PC-9 (cell line): Measurements from ENCODE around the gene TEP1. TPM values are rescaled to one million over a fixed set of nuclear protein-coding genes. Genes with fewer than 3 reads are reported as not detected.
"Not testable (repeated sequence)": the region's sequence is repeated elsewhere in the genome, so short reads cannot be mapped to it uniquely, and the experiment has no call there.

Source experiments
- BruUV-seq: library from RNA; stranded (reverse); fragments of 400-500 nt; replicated peaks from 2 replicates; lab custom pipeline; 2021; lab: Mats Ljungman, UMichigan
- CTCF ChIA-PET: fragments of 300-600 bp; sonication (Branson Sonifier 250); formaldehyde crosslinking; loops from one replicate; lab custom pipeline; 2022; ENCODE audit warnings: antibody characterized with exemption; lab: Charles Lee
- POLR2A ChIA-PET: fragments of 300-600 bp; sonication (Branson Sonifier 250); formaldehyde crosslinking; loops from one replicate; lab custom pipeline; 2022; ENCODE audit warnings: antibody characterized with exemption; ENCODE audit not compliant: unreplicated experiment; lab: Charles Lee
- DNase-seq, 2 experiments: peaks; one replicate each; pipeline versions ENCODE4 v3.0.0 to v3.0.0-alpha.2; 2015 to 2022; ENCODE audit warnings: mixed read lengths in 1 of 2
- H2AFZ ChIP-seq: fragments of 200-600 bp; sonication (generic); 2 replicates; pipeline ENCODE4 v1.8.1; 2017; ENCODE audit warnings: antibody characterized with exemption
- H3F3A ChIP-seq: fragments of 200-600 bp; sonication (generic); 2 replicates; pipeline ENCODE4 v1.8.1; 2017; ENCODE audit warnings: antibody characterized with exemption, mild to moderate bottlenecking, low read depth; ENCODE audit not compliant: insufficient read depth
- H3K27ac ChIP-seq: fragments of 200-600 bp; sonication (generic); 2 replicates; pipeline ENCODE4 v1.6.1; 2016; ENCODE audit warnings: mixed run types
- H3K27me3 ChIP-seq: fragments of 200-600 bp; sonication (generic); 2 replicates; pipeline ENCODE4 v1.6.1; 2016; ENCODE audit warnings: low read depth, mixed run types; ENCODE audit not compliant: insufficient read depth
- H3K36me3 ChIP-seq: fragments of 200-600 bp; sonication (generic); 2 replicates; pipeline ENCODE4 v1.6.1; 2016; ENCODE audit warnings: low read depth, mixed run types
- H3K4me1 ChIP-seq: fragments of 200-600 bp; sonication (generic); replicated peaks from 2 replicates; pipeline ENCODE4 v1.6.1; 2016; ENCODE audit warnings: mixed run types; ENCODE audit not compliant: insufficient read depth
- H3K4me2 ChIP-seq: fragments of 200-600 bp; sonication (generic); 2 replicates; pipeline ENCODE4 v1.6.1; 2017; ENCODE audit warnings: mixed run types
- H3K4me3 ChIP-seq: fragments of 200-600 bp; sonication (generic); 2 replicates; pipeline ENCODE4 v1.6.1; 2016; ENCODE audit warnings: mixed run types
- H3K79me2 ChIP-seq: fragments of 200-600 bp; sonication (generic); 2 replicates; pipeline ENCODE4 v1.6.1; 2017; ENCODE audit warnings: low read depth, mixed run types
- H3K9me2 ChIP-seq: fragments of 200-600 bp; sonication (generic); 2 replicates; pipeline ENCODE4 v1.8.1; 2017; ENCODE audit warnings: mild to moderate bottlenecking; ENCODE audit not compliant: insufficient read depth
- H3K9me3 ChIP-seq: fragments of 200-600 bp; sonication (generic); 2 replicates; pipeline ENCODE4 v1.8.1; 2016; ENCODE audit warnings: low read depth; ENCODE audit not compliant: insufficient read depth
- H4K20me1 ChIP-seq: fragments of 200-600 bp; sonication (generic); 2 replicates; pipeline ENCODE4 v1.8.1; 2017; ENCODE audit not compliant: insufficient read depth
- EZH2 ChIP-seq: fragments of 200-600 bp; sonication (generic); IDR thresholded peaks from 2 replicates; pipeline ENCODE4 v1.8.0; 2017; ENCODE audit warnings: antibody characterized with exemption, low read depth
- intact Hi-C: fragments of 100-400 bp; cut with micrococcal nuclease; formaldehyde crosslinking; loops from one replicate; pipeline ENCODE4 v1.10.0; 2022; ENCODE audit not compliant: unreplicated experiment
- total RNA-seq: library from RNA; stranded (reverse); gene quantifications from 2 replicates; pipeline ENCODE4 v1.2.3, GENCODE V29; 2021
- TF ChIP-seq, protein P1 (sequence below): fragments of 200-600 bp; sonication (generic); conservative IDR thresholded peaks from 2 replicates; pipeline ENCODE4 v1.6.1; 2017; ENCODE audit warnings: mixed run types, antibody characterized with exemption, mild to moderate bottlenecking, moderate library complexity

TEP1 gene
- total RNA-seq, 1 experiment from 2014 or later = 20.4 TPM

DNA sequence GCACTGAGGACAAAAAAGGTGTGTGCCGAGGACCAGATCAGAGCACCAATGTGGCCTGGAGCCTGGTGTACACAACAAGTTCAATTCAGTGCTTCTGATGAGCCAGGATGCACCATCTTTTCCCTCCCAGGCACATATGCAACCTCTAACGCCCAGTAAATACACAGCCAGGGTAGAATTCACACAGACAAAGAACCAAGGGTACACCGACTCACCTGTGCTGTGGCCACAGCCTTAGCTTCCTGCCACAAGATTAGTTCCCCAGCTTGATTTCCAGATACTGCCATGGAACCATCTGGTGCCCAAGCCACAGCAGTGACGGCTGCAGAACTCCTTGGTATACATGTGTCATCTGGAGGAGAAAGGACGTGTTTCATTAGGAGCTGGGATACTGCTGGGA, 40.5 kb downstream of the TEP1 start:
- CTCF ChIA-PET = no interaction called here
- no peaks in the 10 kb centered on the region for H3F3A ChIP-seq
- intact Hi-C loops = no loop called here
- H4K20me1 ChIP-seq = no peaks in the 10 kb centered on the region
- no peak for DNase-seq
- H3K4me3 ChIP-seq = no peak overlapping the region
- no peaks in the 10 kb centered on the region for H3K79me2 ChIP-seq
- no peak overlapping the region for H3K27ac ChIP-seq
- no peaks in the 10 kb centered on the region for H3K9me2 ChIP-seq
- no peak for TF ChIP-seq EZH2
- TF ChIP-seq, protein P1, sequence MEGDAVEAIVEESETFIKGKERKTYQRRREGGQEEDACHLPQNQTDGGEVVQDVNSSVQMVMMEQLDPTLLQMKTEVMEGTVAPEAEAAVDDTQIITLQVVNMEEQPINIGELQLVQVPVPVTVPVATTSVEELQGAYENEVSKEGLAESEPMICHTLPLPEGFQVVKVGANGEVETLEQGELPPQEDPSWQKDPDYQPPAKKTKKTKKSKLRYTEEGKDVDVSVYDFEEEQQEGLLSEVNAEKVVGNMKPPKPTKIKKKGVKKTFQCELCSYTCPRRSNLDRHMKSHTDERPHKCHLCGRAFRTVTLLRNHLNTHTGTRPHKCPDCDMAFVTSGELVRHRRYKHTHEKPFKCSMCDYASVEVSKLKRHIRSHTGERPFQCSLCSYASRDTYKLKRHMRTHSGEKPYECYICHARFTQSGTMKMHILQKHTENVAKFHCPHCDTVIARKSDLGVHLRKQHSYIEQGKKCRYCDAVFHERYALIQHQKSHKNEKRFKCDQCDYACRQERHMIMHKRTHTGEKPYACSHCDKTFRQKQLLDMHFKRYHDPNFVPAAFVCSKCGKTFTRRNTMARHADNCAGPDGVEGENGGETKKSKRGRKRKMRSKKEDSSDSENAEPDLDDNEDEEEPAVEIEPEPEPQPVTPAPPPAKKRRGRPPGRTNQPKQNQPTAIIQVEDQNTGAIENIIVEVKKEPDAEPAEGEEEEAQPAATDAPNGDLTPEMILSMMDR = no peak
- no peak overlapping the region for H3K4me2 ChIP-seq
- POLR2A ChIA-PET = no interaction called here
- no TSS peak for BruUV-seq
- H3K4me1 ChIP-seq = no peaks in the 10 kb centered on the region
- H3K36me3 ChIP-seq = no peaks in the 10 kb centered on the region
- H2AFZ ChIP-seq = no peak overlapping the region
- no peaks in the 10 kb centered on the region for H3K9me3 ChIP-seq
- H3K27me3 ChIP-seq = no peaks in the 10 kb centered on the region

DNA sequence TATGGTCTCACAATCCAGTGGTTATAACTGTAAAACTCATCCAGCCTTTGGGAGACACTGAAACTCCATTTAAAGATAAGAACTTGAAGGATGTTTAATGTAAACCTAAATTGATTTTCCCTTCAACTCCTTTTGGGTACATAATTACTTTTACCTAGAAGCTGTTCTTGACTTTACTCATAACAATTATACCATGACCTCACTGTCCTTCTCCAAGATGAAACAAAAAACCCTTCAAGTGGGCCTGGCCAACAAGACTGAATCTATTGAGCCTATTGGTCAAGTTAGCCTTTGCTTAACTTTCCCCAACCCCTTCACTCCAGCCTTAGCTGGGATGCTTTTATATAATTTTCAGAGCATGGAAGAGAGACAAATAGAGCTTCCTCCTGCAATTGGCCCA, 47.4 kb downstream of the TEP1 start:
- Histone ChIP-seq H3K4me3 (no peak overlapping the region), H3K4me2 (no peak overlapping the region), H3K27ac (no peak overlapping the region), H3K36me3 (no peaks in the 10 kb centered on the region), H3K9me2 (no peaks in the 10 kb centered on the region), H2AFZ (no peak overlapping the region), H4K20me1 (no peaks in the 10 kb centered on the region), H3F3A (no peaks in the 10 kb centered on the region), H3K27me3 (no peaks in the 10 kb centered on the region), H3K79me2 (no peaks in the 10 kb centered on the region), H3K9me3 (no peaks in the 10 kb centered on the region), H3K4me1 (no peaks in the 10 kb centered on the region)
- DNase-seq = no peak
- CTCF ChIA-PET = no interaction called here
- TF ChIP-seq, protein P1 = no peak
- no peak for TF ChIP-seq EZH2
- POLR2A ChIA-PET = no interaction called here
- BruUV-seq = no TSS peak
- intact Hi-C loops = no loop called here

DNA sequence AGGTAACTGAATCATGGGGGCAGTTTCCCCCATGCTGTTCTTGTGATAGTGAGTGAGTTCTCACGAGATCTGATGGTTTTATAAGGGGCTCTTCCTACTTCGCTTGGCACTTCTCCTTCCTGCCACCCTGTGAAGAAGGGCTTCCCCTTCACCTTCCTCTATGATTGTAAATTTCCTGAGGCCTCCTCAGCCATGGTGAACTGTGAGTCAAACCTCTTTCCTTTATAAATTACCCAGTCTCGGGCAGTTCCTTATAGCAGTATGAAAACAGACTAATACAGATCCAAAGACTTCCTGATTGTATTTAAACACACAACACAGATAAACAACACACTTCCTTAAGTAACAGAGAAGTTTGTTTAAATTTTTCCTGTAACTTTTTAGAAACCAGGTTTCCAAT, 54.8 kb downstream of the TEP1 start:
- H3K9me2 ChIP-seq, H3K4me2 ChIP-seq, H3K4me3 ChIP-seq, BruUV-seq, CTCF ChIA-PET, H3K27me3 ChIP-seq, H3K36me3 ChIP-seq, H2AFZ ChIP-seq, H3K79me2 ChIP-seq, H3K9me3 ChIP-seq, DNase-seq, H3K4me1 ChIP-seq, intact Hi-C loops, H3K27ac ChIP-seq, H4K20me1 ChIP-seq, POLR2A ChIA-PET, H3F3A ChIP-seq: not testable (repeated sequence)

DNA sequence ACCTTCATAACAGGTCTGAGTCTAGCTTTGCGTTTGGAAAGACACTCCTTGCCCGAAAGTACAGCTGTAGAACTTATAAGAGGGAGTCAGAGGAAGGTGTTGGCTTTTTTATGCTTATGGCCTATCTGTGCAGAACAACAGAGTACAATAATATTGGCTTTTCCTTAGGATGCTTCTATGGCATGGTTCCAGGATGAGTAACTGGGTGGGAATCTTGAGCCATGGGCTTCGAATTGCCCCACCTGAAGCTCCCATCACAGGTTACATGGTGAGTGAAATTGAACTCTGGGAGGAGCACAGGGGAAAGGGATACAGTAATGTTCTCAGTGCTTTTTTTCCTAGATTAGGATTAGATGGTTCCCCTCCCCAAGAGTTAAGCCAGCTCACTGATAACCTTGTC, 56.9 kb downstream of the TEP1 start:
- Histone ChIP-seq H3K4me3 (no peak overlapping the region), H3K27me3 (no peaks in the 10 kb centered on the region), H3K9me2 (no peaks in the 10 kb centered on the region), H3K27ac (no peak overlapping the region), H4K20me1 (no peaks in the 10 kb centered on the region), H3K79me2 (no peaks in the 10 kb centered on the region), H3K36me3 (peaks cover 9% of the 10 kb centered on the region; the same call in 1 of the 2 replicates), H3K4me1 (no peaks in the 10 kb centered on the region), H2AFZ (no peak overlapping the region), H3K9me3 (no peaks in the 10 kb centered on the region), H3F3A (no peaks in the 10 kb centered on the region), H3K4me2 (no peak overlapping the region)
- POLR2A ChIA-PET = no interaction called here
- intact Hi-C loops = no loop called here
- TF ChIP-seq, protein P1 = no peak
- TF ChIP-seq EZH2 = no peak
- DNase-seq = no peak
- CTCF ChIA-PET = no interaction called here
- BruUV-seq = no TSS peak
